ENCODE data around the gene LRRC38.

- TF ChIP-seq CTCF (IDR thresholded peaks at IDR 0.05; ENCODE audit: insufficient read depth, low read depth, low read length), result no peak
- no peak for TF ChIP-seq EZH2 (IDR thresholded peaks at IDR 0.05; ENCODE audit: insufficient read depth, low read length)
These were observed 51.8 kb downstream of the LRRC38 start for GRCh38 chr1:13461977-13462376.
